ENCODE results near the gene CNKSR3.

CNKSR3 gene

GRCh38 chr6:154479351-154479769, 31.1 kb downstream of the CNKSR3 start:
- DNase-seq (ENCODE audit: low read depth) = peak; percentile 81

GRCh38 chr6:154478701-154479060, 31.8 kb downstream of the CNKSR3 start:
- DNase-seq (ENCODE audit: low read depth) = peak; percentile 41

GRCh38 chr6:154478021-154478700, 32.3 kb downstream of the CNKSR3 start:
- no peak for DNase-seq (ENCODE audit: low read depth)

DNA sequence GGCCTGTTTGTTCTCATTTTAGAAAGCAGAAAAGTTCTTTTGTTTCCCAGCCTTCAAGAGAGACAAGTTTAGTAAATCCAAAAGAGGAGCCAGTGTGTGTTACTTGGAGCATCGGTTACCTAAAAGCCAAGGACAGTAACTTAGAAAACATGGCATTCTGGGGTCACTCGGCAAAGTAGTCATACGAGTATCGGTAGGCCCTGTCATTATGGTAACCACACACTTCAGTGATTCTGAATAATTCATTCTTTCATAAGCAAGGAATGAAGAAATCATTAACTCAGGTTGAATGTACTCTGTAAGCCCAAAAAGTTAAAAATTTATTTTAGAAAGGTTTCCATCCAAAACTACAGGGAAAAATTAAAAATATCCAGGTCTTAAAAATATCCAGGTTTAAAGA, 34.0 kb downstream of the CNKSR3 start:
- DNase-seq (ENCODE audit: low read depth) = no peak

- DNase-seq (ENCODE audit: low read depth) = peak; percentile 86
Measured at GRCh38 chr6:154474648-154475428, 35.6 kb downstream of the CNKSR3 start.

- no peak for DNase-seq (ENCODE audit: low read depth)
Measured at GRCh38 chr6:154473324-154473723, 37.2 kb downstream of the CNKSR3 start.

DNA sequence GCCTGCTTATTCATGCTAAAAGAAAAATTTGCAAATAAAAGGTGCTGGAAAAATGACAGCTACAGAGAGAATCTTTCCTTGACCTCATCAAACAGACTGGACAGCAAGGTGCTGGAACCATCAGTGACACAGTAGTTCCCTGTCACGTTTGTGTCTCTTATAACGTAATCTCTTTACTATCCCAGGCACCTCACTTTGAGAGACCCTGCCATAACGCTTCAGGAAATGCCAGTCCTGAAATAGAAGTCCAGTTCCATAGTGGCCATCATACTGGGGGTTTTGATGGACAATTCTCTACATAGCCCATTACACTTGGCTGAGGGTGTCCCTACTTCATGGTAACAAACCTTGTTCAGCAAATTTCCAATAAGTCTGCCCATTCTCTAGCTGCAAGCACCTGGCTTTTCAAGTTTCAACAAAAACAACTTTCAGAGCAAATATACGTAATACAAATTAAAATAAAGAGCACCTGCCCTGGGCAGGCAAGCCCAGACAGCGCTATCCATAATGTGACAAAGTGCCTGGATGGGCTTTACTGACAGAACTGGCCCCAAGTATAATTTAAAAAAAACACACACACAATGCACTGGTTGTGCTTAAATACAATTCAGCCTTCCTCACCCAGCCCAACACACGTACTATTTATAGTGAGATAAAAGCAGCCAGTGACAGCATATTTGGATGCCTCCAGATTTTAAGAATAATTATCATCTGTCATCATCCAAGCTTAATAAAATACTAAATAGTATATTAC, 38.7 kb downstream of the CNKSR3 start:
- no peak for DNase-seq (ENCODE audit: low read depth)

GRCh38 chr6:154469306-154469935, 41.1 kb downstream of the CNKSR3 start:
- DNase-seq (ENCODE audit: low read depth) = no peak

- no peak for DNase-seq (ENCODE audit: low read depth)
Measured at GRCh38 chr6:154468760-154469159, 41.7 kb downstream of the CNKSR3 start.

GRCh38 chr6:154466971-154467679, 43.4 kb downstream of the CNKSR3 start:
- no peak for DNase-seq (ENCODE audit: low read depth)

DNA sequence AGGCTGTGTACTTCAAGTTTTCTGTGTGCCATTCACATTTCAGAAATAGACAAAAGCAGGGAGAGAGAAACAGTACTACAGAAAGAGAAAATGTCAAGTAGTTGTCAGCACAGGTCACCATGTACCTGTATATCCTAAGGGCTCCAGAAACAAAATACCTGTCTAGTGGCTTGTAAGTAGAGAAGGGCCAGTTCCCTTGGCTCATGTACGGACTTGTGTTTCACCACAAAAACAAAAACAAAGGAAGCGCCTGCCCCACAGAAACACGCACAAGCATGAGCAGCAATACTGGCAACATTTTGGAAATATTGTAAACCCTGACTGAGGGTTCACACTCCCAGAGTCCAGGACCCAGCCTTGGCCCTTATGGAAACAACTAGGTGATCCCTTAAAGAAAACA, 44.3 kb downstream of the CNKSR3 start:
- DNase-seq (ENCODE audit: low read depth) = no peak

DNA sequence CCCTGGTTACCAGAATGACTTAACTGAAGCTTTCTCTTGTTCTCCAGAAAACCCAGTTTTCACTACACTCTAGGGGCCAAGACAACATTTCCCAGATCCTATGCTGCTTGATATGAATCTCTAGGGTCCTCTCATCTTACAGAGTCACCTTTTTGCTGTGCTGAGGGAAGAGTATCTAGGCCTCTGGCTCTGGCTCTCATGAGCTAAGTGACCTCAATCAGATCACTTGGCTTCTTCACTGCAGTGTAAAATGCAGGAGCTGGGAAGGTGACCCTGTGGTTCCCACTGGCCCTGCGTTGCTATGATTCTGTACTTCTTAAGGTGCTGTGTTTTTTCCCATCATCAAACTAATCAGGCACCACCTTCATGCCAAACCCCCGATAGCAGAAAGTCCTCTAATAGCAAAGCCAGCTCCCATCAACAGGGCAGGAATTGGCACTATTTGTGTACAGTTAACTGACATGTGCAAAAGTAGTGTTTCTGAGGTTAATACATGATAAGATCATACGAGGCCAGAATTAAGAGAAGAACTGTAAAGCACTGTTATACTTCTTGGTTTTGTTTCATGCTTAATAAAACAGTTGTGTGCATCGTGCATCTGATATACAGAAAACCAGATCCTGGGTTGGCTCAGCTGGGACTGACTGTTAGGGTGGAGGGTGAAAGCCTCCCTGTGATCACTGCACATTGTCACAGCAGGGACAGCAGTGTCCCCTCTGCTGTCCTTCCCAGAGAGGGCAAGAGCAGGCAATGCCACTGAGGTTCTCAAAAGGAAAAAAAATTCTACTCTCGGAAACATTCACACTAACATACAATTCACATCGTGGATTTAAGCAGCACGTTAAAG, 46.7 kb downstream of the CNKSR3 start:
- no peak for DNase-seq (ENCODE audit: low read depth)

- DNase-seq (ENCODE audit: low read depth) = no peak
Measured at GRCh38 chr6:154462425-154462824, 48.1 kb downstream of the CNKSR3 start.

DNA sequence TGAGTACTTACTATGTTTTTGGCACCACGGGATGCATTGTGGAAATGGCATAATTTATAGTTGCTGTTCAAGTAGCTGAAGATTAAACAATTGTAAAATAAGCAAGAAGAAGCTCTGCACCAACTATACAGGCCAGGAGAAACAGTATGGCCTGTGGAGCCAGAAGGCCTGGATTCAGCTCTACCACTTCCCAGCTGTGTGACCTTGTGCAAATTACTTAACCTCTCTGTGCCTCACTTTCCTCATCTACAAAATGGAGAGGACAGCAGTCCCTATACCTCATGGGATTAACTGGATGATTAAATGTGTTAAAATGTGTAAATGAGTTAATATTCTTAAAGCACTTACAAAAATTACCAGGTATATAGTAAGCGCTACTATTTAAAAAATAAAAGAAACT, 49.1 kb downstream of the CNKSR3 start:
- no peak for DNase-seq (ENCODE audit: low read depth)

DNA sequence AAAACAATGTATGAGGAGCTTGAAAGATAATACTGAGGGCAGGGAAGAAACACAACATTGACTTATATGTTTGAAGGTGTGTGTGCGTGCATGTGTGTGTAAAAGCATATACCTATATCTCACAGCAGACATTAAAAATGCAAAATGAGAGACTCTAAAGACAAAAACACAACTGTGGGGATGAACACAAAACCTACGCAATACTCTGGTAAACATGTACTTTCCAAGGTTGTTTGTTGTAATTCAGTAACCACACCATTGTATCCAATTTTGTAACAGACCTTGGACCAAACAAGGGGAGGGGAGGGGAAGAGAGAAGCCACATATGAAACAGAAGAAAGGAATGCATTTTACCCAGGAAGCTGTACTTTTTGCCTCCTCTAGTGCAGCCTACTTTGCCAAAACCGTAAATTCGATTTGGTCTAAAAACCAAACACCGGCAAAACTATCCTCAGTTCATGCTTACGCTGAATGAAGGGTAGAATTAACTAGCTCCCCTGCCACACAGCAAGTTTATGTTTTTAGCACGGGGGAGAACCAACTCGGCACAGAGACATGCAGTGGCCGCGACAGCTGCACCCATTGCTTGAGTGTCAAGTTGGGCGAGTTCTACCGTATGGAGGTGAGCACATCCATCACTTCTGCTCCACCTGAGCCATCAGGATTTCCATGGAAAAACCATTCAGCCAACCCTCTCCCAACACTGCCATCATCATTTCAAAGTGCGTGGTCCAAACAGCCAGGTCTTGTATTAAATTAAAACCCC, 50.0 kb downstream of the CNKSR3 start:
- peak; percentile 93 for DNase-seq (ENCODE audit: low read depth)

- DNase-seq (ENCODE audit: low read depth) = peak; percentile 51
Measured at GRCh38 chr6:154459513-154459912, 51.0 kb downstream of the CNKSR3 start.

DNA sequence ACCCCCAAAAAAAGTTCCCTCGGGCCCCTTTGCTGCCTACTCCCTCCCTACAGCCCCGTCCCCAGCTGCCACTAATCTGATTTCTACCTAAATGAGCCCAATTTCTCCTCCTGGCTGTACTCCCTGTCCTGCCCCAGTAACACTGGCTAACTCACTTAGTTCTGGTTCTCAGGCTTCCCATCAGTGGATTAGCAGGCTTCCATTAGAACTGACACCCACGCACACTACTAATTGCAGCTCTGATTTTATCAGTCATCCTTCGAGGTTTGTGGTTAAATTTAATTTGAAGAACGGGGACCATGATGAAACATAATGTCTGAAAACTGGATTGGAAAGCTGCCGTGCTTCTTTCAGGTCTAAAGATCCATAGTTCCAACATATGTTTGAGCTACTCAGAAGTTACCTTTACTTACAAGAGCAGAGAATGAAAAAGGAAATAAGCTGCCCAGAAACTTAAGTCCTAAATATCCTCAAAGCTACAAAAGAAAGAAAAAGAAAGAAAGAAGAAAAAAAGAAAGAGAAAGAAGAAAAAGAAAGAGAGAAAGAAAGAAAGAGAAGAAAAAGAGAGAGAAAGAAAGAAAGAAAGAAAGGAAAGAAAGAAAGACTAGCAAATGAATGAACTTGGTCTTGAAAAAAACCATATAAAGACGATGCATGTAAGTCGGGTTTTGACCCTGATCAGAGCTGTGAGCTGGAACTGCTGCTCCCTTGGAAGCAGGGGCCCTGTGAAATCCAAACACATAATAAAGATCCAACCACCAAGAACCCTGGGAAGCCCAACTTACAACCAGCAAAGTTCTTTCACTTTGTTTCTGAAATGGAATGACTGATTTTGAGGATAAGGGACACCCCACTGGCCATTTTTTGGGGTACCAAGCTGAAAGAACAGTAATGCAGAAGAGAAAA, 51.7 kb downstream of the CNKSR3 start:
- DNase-seq (ENCODE audit: low read depth) = no peak

GRCh38 chr6:154457881-154458284, 52.6 kb downstream of the CNKSR3 start:
- DNase-seq (ENCODE audit: low read depth) = no peak
